COR-L47 (cell line): ENCODE data around the gene FOXO6.
"Not testable (repeated sequence)": the region's sequence is repeated elsewhere in the genome, so short reads cannot be mapped to it uniquely, and the experiment has no call there.

Experiments used
- DNase-seq: peaks from one replicate; lab custom pipeline; 2025; lab: John Stamatoyannopoulos, UW

The FOXO6 gene

GRCh38 chr1:41329662-41330587 lies 31.3 kb upstream of the FOXO6 start:
- DNase-seq, result no peak

GRCh38 chr1:41330588-41331545 lies 30.4 kb upstream of the FOXO6 start:
- DNase-seq, result no peak

- no peak for DNase-seq
Observed at GRCh38 chr1:41331546-41331917, 29.7 kb upstream of the FOXO6 start.

- not testable (repeated sequence) for DNase-seq
Observed at GRCh38 chr1:41332161-41332560, 29.1 kb upstream of the FOXO6 start.

- DNase-seq, result no peak
Observed at GRCh38 chr1:41333146-41333784, 28.0 kb upstream of the FOXO6 start.

GRCh38 chr1:41338820-41339219 lies 22.4 kb upstream of the FOXO6 start:
- DNase-seq, result no peak

GRCh38 chr1:41340655-41341364 lies 20.4 kb upstream of the FOXO6 start:
- peak; percentile 13 for DNase-seq

GRCh38 chr1:41341365-41341683 lies 19.9 kb upstream of the FOXO6 start:
- no peak for DNase-seq

GRCh38 chr1:41341772-41342562 lies 19.3 kb upstream of the FOXO6 start:
- peak; percentile 93 for DNase-seq

- no peak for DNase-seq
Observed at GRCh38 chr1:41342774-41343355, 18.4 kb upstream of the FOXO6 start.

- no peak for DNase-seq
Observed at GRCh38 chr1:41343790-41344699, 17.2 kb upstream of the FOXO6 start.

GRCh38 chr1:41344708-41345159 lies 16.5 kb upstream of the FOXO6 start:
- no peak for DNase-seq

- DNase-seq, result no peak
Observed at GRCh38 chr1:41345434-41346075, 15.7 kb upstream of the FOXO6 start.

- no peak for DNase-seq
Observed at GRCh38 chr1:41347276-41347675, 14.0 kb upstream of the FOXO6 start.

- DNase-seq, result no peak
Observed at GRCh38 chr1:41348394-41348793, 12.8 kb upstream of the FOXO6 start.

GRCh38 chr1:41349361-41350054 lies 11.7 kb upstream of the FOXO6 start:
- no peak for DNase-seq

GRCh38 chr1:41350055-41350378 lies 11.2 kb upstream of the FOXO6 start:
- DNase-seq, result no peak
